ENCODE results near the gene SNX9. TPM values are rescaled to one million over a fixed set of nuclear protein-coding genes. Genes with fewer than 3 reads are reported as not detected.
A peak's percentile ranks its signal among the peaks of the same experiment; 100 is the strongest.

Gene SNX9
- polyA plus RNA-seq, 1 donor (not counting 4 experiments of a cell fraction or from before 2014, with no cell fraction given) = 37.8 TPM

DNA sequence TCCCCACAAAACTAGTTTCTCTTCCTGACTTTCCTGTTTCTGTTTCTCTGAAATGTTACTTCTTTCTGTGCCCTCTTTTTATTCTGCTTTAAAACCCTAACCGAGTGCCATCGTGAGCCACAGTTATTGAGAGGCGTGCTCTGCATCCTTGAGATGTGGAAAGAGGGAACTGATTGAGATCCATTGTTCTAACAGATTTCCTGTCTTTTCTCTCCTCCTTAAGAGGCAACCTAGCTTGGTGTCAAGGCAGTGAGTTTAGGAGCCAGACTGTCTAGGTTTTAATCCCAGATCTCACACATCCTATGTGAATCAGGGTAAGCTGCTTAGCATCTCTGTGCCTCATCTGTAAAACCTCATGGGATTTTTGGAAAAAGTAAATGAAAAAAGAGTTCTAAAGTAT is 57.5 kb downstream of the SNX9 start:
- H3K4me3 ChIP-seq (ENCODE audit: control insufficient read depth in 2 of 3, extremely low read depth in 1 of 3, insufficient read depth in 2 of 3, low read depth in 1 of 3, low read length in 3 of 3) = no peak overlapping the region
- H4K20me1 ChIP-seq (ENCODE audit: control insufficient read depth, extremely low read depth, insufficient read depth, low read length) = no peaks in the 10 kb centered on the region
- no peaks in the 10 kb centered on the region for H3K9me3 ChIP-seq (ENCODE audit: control insufficient read depth, low read depth, low read length)
- FAIRE-seq (peak; percentile 17), DNase-seq (ENCODE audit: low read depth, low spot score) (no peak)
- no peaks in the 10 kb centered on the region for H3K27me3 ChIP-seq (ENCODE audit: control insufficient read depth, extremely low read depth, insufficient read depth, low read length)
- H3K4me1 ChIP-seq (ENCODE audit: control insufficient read depth, extremely low read depth, insufficient read depth, low read length) = peaks cover 5% of the 10 kb centered on the region
- H2AFZ ChIP-seq (ENCODE audit: control insufficient read depth, low read length) = no peak overlapping the region
- H3K27ac ChIP-seq (ENCODE audit: control insufficient read depth, insufficient read depth, low read length) = peak overlapping the region; percentile 61
- H3K4me2 ChIP-seq (ENCODE audit: control insufficient read depth, extremely low read depth, insufficient read depth, low read depth, low read length) = no peak overlapping the region
- H3K9ac ChIP-seq (ENCODE audit: control insufficient read depth, extremely low read depth, insufficient read depth, low read length) = no peak overlapping the region
- no peaks in the 10 kb centered on the region for H3K9me1 ChIP-seq (ENCODE audit: control insufficient read depth, extremely low read depth, insufficient read depth, low read length)
- dilution Hi-C loops (cut with MboI; ENCODE audit: extremely low pct_ligation_motif_present, low sequenced_read_pairs) = no loop called here
- no peak for TF ChIP-seq EZH2 (IDR thresholded peaks at IDR 0.05; ENCODE audit: low read length)
- peaks cover 5% of the 10 kb centered on the region for H3K79me2 ChIP-seq (ENCODE audit: control insufficient read depth, insufficient read depth, low read length)
- peaks cover 16 to 41% of the 10 kb centered on the region in 2 experiments for H3K36me3 ChIP-seq (ENCODE audit: control insufficient read depth in 2 of 2, extremely low read depth in 1 of 2, insufficient read depth in 2 of 2, low read length in 2 of 2)

DNA sequence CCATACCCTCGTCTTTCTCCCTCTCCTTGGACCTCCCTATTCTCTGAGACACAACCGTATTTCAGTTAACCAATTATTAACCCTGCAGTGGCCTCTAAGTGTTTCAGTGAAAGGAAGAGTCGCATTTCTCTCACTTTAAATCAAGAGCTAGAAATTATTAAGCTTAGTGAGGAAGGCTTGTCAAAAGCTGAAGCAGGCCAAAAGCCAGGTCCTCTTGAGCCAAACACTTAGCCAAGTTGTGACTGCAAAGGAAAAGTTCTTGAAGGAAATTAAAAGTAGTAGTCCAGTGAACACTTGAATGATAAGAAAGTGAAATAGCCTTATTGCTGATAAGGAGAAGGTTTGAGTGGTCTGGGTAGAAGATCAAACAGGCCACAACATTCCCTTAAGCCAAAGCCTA is 58.3 kb downstream of the SNX9 start:
- Histone ChIP-seq H3K79me2 (ENCODE audit: control insufficient read depth, insufficient read depth, low read length) (peaks cover 5% of the 10 kb centered on the region), H4K20me1 (ENCODE audit: control insufficient read depth, extremely low read depth, insufficient read depth, low read length) (no peaks in the 10 kb centered on the region), H3K9me3 (ENCODE audit: control insufficient read depth, low read depth, low read length) (no peaks in the 10 kb centered on the region), H3K9me1 (ENCODE audit: control insufficient read depth, extremely low read depth, insufficient read depth, low read length) (no peaks in the 10 kb centered on the region), H3K27ac (ENCODE audit: control insufficient read depth, insufficient read depth, low read length) (peak overlapping the region; percentile 43), H3K4me3 (ENCODE audit: control insufficient read depth in 2 of 3, extremely low read depth in 1 of 3, insufficient read depth in 2 of 3, low read depth in 1 of 3, low read length in 3 of 3) (no peak overlapping the region), H3K36me3 (ENCODE audit: control insufficient read depth in 2 of 2, extremely low read depth in 1 of 2, insufficient read depth in 2 of 2, low read length in 2 of 2) (peaks cover 21 to 40% of the 10 kb centered on the region in 2 experiments), H3K4me1 (ENCODE audit: control insufficient read depth, extremely low read depth, insufficient read depth, low read length) (peaks cover 5% of the 10 kb centered on the region), H3K27me3 (ENCODE audit: control insufficient read depth, extremely low read depth, insufficient read depth, low read length) (no peaks in the 10 kb centered on the region), H3K9ac (ENCODE audit: control insufficient read depth, extremely low read depth, insufficient read depth, low read length) (no peak overlapping the region), H2AFZ (ENCODE audit: control insufficient read depth, low read length) (no peak overlapping the region), H3K4me2 (ENCODE audit: control insufficient read depth, extremely low read depth, insufficient read depth, low read depth, low read length) (no peak overlapping the region)
- dilution Hi-C loops (cut with MboI; ENCODE audit: extremely low pct_ligation_motif_present, low sequenced_read_pairs) = no loop called here
- FAIRE-seq = no peak
- DNase-seq (ENCODE audit: low read depth, low spot score) = no peak
- TF ChIP-seq, protein P1, sequence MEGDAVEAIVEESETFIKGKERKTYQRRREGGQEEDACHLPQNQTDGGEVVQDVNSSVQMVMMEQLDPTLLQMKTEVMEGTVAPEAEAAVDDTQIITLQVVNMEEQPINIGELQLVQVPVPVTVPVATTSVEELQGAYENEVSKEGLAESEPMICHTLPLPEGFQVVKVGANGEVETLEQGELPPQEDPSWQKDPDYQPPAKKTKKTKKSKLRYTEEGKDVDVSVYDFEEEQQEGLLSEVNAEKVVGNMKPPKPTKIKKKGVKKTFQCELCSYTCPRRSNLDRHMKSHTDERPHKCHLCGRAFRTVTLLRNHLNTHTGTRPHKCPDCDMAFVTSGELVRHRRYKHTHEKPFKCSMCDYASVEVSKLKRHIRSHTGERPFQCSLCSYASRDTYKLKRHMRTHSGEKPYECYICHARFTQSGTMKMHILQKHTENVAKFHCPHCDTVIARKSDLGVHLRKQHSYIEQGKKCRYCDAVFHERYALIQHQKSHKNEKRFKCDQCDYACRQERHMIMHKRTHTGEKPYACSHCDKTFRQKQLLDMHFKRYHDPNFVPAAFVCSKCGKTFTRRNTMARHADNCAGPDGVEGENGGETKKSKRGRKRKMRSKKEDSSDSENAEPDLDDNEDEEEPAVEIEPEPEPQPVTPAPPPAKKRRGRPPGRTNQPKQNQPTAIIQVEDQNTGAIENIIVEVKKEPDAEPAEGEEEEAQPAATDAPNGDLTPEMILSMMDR (optimal IDR thresholded peaks at IDR 0.05 in 1 of 3, IDR thresholded peaks at IDR 0.05 in 1 of 3, conservative IDR thresholded peaks at IDR 0.05 in 1 of 3; ENCODE audit: extremely low read depth in 1 of 3, insufficient read depth in 2 of 3, low read length in 3 of 3) = no peak
- no peak for TF ChIP-seq EZH2 (IDR thresholded peaks at IDR 0.05; ENCODE audit: low read length)

- H3K9me3 ChIP-seq (ENCODE audit: control insufficient read depth, low read depth, low read length) = no peaks in the 10 kb centered on the region
- no peaks in the 10 kb centered on the region for H4K20me1 ChIP-seq (ENCODE audit: control insufficient read depth, extremely low read depth, insufficient read depth, low read length)
- H2AFZ ChIP-seq (ENCODE audit: control insufficient read depth, low read length) = no peak overlapping the region
- no peak overlapping the region for H3K4me2 ChIP-seq (ENCODE audit: control insufficient read depth, extremely low read depth, insufficient read depth, low read depth, low read length)
- no peaks in the 10 kb centered on the region for H3K9me1 ChIP-seq (ENCODE audit: control insufficient read depth, extremely low read depth, insufficient read depth, low read length)
- no peak overlapping the region for H3K4me3 ChIP-seq (ENCODE audit: control insufficient read depth in 2 of 3, extremely low read depth in 1 of 3, insufficient read depth in 2 of 3, low read depth in 1 of 3, low read length in 3 of 3)
- no peak overlapping the region for H3K9ac ChIP-seq (ENCODE audit: control insufficient read depth, extremely low read depth, insufficient read depth, low read length)
- H3K36me3 ChIP-seq (ENCODE audit: control insufficient read depth in 2 of 2, extremely low read depth in 1 of 2, insufficient read depth in 2 of 2, low read length in 2 of 2) = peaks cover 17 to 30% of the 10 kb centered on the region in 2 experiments
- H3K4me1 ChIP-seq (ENCODE audit: control insufficient read depth, extremely low read depth, insufficient read depth, low read length) = peaks cover 5% of the 10 kb centered on the region
- DNase-seq (ENCODE audit: low read depth, low spot score) (no peak), FAIRE-seq (no peak)
- no peaks in the 10 kb centered on the region for H3K27me3 ChIP-seq (ENCODE audit: control insufficient read depth, extremely low read depth, insufficient read depth, low read length)
- H3K79me2 ChIP-seq (ENCODE audit: control insufficient read depth, insufficient read depth, low read length) = peaks cover 7% of the 10 kb centered on the region
- dilution Hi-C loops (cut with MboI; ENCODE audit: extremely low pct_ligation_motif_present, low sequenced_read_pairs) = no loop called here
- TF ChIP-seq, protein P1 (optimal IDR thresholded peaks at IDR 0.05 in 1 of 3, IDR thresholded peaks at IDR 0.05 in 1 of 3, conservative IDR thresholded peaks at IDR 0.05 in 1 of 3; ENCODE audit: extremely low read depth in 1 of 3, insufficient read depth in 2 of 3, low read length in 3 of 3) = no peak
- TF ChIP-seq EZH2 (IDR thresholded peaks at IDR 0.05; ENCODE audit: low read length) = no peak
- H3K27ac ChIP-seq (ENCODE audit: control insufficient read depth, insufficient read depth, low read length) = no peak overlapping the region
These were observed 61.7 kb downstream of the SNX9 start for GRCh38 chr6:157884756-157885155.
